HG03280 (cell line): Measurements from ENCODE around the gene STXBP2.
A peak's percentile ranks its signal among the peaks of the same experiment; 100 is the strongest.

Source experiments
- ATAC-seq: cut with Tn5 transposase; IDR thresholded peaks from one replicate; pipeline ENCODE4 v1.9.1; 2021; ENCODE audit warnings: mild to moderate bottlenecking, moderate library complexity; ENCODE audit not compliant: unreplicated experiment

The STXBP2 gene

DNA sequence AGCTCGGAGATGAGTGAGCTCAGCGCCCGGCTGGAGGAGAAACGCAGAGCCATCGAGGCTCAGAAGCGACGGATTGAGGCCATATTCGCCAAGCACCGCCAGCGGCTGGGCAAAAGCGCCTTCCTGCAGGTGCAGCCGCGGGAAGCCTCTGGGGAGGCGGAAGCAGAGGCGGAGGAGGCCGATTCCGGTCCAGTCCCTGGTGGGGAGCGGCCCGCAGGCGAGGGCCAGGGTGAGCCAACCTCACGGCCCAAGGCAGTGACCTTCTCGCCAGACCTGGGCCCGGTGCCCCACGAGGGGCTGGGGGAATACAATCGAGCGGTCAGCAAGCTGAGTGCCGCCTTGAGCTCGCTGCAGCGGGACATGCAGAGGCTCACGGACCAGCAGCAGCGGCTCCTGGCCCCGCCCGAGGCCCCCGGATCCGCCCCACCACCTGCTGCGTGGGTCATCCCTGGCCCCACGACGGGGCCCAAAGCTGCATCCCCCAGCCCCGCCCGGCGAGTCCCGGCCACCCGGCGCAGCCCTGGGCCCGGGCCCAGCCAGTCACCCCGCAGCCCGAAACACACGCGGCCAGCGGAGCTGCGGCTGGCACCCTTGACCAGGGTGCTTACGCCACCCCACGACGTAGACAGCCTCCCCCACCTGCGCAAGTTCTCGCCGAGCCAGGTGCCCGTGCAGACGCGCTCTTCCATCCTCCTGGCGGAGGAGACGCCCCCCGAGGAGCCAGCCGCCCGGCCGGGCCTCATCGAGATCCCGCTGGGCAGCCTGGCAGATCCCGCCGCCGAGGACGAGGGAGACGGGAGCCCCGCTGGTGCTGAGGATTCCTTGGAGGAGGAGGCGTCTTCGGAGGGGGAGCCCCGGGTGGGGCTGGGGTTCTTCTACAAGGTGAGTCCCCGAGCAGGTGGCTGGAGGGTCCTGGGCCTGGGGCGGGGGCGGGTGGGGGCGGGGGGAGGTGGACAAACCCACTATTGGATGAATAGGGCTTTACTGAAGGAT lies 24.3 kb upstream of the STXBP2 start:
- ATAC-seq = no peak

DNA sequence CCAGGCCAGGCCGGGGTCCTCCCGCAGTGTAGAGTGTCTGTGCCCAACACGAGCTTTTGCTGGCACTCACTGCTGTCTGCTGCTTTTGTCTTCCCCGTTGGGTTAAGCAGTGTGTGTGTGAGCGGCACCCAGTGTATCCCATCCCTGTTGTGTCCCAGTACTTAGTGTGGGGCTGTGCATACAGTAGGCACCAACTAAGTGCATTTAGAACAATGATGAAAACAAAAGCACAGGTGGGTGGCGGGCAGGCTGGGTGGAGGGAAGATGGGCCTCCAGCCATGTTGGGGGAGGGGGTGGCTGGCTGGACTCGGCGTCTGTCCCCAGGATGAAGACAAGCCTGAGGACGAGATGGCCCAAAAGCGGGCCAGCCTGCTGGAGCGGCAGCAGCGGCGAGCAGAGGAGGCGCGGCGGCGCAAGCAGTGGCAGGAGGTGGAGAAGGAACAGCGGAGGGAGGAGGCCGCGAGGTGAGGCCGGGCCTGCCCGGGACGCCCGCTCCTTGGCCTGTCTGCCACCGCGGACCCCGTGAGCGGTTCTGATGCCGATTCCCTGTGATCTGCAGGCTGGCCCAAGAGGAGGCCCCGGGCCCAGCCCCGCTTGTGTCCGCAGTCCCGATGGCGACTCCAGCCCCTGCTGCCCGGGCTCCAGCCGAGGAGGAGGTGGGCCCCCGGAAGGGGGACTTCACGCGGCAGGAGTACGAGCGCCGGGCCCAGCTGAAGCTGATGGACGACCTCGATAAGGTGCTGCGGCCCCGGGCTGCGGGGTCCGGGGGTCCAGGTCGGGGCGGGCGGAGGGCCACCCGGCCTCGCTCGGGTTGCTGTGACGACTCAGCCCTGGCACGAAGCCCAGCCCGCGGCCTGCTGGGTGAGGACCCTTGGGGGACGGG lies 21.8 kb upstream of the STXBP2 start:
- ATAC-seq = no peak

DNA sequence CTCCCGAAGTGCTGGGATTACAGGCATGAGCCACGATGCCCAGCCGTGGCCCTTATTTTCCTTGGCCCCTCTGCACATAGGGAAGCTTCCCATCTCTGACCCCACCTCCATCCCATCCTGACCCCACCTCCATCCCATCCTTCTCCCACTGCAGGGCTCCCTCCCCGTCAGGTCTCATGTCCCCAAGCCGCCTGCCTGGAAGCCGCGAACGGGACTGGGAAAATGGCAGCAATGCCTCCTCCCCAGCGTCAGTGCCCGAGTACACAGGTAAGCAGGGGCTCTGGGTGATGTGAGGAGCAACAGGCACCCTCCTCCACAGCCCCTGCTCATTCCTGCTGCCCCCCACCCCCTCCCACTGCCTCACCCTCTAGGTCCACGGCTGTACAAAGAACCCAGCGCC lies 19.7 kb upstream of the STXBP2 start:
- ATAC-seq = no peak

DNA sequence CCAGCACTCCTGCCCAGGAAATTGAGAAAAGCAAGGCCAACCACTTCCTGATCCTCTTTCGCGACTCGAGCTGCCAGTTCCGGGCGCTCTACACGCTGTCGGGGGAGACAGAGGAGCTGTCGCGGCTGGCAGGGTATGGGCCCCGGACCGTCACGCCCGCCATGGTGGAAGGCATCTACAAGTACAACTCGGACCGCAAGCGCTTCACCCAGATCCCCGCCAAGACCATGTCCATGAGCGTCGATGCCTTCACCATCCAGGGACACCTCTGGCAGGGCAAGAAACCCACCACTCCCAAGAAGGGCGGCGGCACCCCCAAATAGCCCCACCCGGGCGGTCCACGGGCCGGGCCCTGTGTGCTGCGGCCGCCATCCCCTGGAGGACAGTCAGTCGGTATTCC lies 19.2 kb upstream of the STXBP2 start:
- no peak for ATAC-seq

DNA sequence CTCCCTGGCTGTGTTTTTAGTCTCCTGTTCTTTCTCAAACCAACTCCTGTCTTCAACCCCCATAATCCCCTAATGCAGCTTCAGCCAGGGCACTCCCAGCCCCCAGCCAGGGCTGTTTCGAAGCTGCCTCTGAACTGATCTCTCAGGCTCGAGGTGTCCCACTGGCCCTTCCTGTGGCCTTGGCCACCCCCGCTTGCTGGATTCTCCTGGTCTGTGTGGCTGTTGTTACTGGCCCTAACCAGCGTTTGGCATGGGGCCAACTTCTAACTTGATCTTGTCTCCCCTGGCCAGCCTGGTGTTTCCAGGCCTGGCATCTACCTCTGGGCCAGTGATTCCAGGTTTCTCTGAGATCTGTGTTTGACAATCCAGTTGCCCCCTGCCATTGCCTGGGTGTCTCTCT lies 18.6 kb upstream of the STXBP2 start:
- ATAC-seq = no peak

DNA sequence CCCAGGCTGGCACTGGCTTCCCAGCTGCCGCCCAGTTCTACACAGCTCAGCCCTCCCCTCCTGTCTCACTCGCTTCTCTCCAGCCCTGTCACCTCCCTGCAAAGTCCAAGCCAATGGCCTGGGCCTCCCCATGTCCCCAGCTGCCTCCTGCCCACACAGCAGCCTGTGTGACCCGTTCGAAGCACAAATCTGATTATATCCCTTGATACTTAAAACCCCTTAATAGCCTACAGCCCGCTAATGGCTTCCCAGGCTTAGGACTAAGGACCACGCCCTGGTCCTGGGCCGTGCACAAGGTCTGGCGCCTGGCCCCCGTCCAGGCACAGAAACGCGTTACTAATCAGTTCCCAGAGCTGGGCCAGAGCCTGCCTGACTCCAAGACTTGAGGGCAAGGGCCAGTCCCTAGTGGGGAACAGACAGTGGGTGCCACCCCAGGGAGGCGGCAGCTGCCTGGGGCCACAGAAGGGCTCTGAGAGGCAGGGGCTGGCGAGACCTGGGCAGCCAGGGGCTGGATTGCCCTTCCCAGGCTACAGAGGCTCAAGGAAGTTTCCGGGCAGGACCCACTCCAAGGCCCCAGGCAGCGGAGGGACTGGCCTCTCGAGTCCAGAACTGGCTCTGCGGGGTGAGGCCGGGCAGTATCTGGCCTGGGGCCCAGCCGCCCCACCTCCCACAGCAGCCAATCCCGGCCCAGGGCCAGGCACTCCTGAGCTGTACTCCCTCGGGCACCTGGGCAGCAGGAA lies 18.0 kb upstream of the STXBP2 start:
- no peak for ATAC-seq

DNA sequence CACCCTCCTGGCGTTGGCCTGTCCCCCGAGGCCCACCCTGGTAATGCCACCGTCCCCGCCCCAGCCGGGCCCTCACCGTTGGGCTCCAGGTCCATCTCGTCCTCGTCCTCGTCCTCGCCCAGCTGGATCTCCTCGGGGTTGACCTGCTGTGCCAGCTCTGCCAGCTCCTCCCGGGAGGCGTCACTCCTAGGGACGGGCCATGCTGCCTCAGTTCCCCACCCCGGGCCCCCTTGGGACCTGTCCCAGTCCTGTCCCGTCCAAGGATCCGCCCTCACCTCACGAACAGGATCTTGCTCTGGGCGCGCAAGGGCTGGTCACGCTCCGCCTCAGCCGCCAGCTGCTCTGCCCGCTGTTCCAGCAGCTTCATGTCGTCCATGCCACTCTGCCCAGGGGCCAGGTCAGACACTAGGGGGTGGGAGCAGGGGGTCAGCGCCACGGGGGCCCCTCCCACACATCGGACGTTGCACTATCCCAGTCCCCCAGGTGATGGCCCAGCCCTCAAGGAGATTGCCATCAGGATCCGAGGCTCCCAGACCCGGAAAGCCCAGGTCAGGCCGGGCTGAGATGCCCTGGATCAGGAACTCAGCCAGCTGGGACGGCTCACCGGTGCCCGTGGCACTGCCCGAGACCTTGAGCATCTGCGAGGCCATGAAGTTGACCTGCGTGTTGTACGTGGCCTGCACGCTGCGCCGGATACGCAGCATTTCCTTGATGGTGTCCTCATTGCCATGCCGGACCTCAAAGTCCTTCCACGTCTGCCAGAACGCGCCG lies 17.1 kb upstream of the STXBP2 start:
- ATAC-seq = no peak

DNA sequence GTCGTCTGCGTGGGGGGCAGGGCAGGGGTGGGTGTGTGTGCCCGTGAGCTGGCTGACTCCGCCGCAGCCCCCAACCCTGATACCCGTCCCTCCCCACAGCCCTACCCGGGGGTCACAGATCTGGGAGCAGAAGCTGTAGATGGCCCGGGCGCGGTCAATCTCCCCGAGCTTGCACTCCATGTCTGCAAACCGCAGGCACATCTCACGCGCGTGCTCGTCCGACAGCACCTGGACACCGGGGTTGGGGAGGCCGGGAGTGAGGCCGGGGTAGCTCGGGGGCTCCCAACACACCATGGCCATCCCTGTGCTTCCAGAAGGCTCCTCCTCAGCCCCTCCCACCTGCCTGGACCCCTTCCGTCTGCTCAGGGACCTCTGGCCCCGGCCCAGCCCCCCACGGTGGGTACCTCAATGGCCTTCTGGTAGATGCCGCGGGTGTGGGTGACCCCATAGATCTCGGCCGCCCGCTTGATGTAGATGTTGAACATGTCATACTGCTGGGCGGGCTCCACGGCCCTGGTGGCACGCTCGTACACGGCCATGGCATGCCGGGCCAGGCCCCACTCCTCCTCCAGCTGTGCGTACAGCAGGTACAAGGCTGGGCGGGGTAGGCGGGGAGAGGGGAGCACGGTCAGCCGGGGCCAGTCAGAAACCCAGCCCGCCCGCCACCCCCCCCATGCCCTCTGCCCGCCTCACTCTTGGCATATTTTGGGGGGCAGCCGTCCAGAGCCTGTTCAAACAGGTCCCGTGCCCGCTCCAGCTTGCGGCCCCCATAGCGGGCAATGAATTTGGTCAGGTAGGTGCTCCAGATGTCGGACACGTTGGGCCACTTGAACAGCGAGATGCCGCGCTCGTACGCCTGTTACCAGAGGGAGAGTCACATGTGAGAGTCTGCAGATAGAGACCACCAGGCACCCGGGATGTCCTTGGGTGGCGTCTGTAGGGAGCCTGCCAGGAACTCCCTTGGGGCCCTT lies 16.2 kb upstream of the STXBP2 start:
- ATAC-seq = no peak

DNA sequence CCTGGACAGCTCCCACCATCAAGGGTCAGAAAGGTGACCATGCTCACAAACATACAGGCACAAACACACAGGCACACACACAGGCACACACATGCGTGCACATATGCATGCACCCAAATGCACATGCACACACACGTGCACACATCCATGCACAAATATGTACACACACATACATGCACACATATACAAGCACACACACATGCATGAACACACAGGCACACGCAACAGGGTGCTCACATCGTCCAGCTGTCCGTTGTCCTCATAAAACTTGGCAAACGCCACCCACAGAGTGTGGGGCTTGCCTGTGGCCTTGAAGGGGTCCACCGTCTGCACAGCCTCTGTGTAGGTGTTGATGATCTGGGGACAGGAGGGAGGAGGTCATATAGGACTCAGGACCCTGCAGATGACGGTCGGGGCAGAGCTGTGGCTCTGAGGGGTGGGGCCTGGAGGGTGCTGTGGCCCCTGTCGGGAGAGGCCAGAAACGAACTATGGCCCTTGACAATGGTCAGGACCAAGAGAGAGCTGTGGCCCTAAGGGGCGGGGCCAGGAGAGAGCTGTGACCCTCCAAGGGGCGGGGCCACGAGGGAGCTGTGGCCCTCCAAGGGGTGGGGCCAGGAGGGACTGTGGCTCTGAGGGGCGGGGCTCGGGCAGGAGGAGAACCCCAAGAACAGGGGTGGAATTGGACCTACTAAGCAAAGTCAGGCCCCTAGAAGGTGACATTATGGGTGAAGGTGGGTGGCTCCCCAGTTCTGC lies 13.8 kb upstream of the STXBP2 start:
- ATAC-seq = no peak

DNA sequence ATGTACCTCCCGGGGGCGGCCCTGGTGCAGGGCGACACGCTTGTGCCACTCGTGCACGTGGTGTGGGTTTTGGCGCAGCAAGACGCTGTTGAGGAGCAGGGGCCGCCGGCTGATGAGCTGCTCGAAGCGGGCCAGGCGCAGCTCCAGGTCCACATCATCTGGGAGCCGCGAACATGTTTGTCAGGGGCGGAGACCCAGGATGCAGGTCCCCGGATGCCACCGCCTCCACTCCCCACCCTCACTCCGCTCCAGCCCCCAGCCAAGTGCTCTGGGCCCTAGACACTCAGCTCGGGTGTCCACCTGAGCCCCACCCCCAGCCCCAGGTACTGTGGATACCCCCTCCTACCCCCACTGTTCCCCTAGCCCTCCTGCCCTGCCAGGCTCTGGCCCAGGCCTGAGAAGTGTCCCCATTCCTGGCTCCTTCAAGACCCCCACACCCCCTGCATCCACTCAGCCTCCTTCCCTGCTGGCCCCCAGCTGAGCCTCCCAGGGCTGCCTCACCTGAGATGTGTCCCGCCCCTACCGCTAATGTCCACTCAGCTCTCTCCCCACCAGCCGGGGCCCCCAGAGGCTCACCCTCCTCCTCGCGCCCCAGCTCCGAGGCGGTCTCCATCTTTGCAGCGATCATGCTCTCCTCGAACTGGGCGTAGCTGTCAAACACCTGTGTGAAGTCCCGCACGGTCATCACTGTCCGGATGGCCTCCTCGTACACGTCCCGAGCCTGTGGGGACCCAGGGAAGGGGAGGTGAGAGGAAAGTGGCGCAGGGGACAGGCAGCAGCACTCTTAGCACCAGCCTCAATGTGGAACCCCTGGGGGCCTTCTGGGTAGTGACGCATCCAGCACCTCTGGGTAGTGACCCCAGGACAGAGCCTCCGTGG lies 12.9 kb upstream of the STXBP2 start:
- ATAC-seq = no peak

DNA sequence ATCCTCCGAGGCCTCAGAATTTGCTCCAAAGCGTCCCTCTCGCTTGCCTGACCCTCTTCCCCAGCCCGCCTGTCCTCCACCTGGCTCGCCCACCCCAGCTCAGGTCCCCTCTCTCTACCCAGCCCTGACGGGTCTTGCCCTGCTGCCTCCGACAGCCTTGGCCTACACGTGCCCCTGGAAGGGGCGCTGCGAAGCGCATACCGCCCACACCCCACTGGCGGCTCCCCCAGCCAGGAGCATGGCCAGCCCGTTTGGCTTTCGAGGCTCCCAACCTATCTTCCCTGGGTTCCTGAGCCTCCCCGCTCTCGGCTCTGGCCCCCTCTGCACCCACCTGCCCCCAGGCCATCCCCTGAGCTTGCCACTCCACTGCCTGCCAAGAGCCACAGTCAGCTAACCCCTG lies 12.1 kb upstream of the STXBP2 start:
- ATAC-seq = no peak

DNA sequence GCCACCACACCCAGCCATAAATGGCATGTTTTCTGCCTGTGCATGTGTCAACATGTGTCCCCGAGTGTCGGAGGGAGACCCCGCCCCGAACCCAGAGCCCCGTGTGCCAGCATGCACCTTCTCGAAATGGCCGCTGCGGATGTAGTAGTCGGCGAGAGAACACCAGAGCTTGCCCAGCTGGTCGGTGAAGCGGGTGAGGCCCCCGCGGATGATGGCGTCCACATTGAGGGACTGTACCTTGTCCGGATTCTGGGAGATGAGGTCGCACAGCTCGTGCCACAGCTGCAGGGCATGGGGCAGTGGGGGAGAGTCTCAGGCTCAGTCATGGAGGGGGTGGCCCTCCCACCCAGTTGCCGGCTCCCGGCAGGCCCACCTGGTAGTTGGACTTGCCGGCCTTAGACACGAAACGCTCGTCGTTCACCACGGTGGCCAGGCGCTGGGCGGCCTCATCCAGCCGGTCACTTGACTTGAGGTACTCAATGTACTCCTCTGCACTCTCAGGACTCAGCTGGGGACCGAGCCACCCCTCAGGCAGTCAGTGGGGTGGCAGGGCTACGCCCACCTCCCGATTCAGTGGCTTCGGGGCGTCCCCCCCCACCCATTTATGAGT lies 11.0 kb upstream of the STXBP2 start:
- ATAC-seq = no peak

DNA sequence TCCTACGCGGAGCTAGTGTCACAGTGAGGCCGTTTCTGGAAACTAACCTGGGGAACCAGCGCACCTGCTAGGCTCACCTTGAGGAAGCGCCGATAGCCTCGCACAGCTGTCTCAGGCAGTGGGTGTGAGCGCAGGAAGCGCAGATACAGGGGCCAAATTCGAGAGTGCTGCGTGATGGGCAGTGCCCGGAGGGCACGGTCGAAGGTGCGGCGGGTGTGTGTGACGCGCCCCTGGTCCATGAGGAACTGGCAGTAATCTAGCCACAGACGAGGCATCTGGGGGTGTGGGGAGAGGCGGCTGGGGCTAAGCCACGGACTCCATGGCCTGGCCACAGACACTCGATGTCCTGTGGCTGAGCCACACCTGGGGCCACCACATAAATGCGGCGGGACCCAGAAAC lies 9.7 kb upstream of the STXBP2 start:
- no peak for ATAC-seq

DNA sequence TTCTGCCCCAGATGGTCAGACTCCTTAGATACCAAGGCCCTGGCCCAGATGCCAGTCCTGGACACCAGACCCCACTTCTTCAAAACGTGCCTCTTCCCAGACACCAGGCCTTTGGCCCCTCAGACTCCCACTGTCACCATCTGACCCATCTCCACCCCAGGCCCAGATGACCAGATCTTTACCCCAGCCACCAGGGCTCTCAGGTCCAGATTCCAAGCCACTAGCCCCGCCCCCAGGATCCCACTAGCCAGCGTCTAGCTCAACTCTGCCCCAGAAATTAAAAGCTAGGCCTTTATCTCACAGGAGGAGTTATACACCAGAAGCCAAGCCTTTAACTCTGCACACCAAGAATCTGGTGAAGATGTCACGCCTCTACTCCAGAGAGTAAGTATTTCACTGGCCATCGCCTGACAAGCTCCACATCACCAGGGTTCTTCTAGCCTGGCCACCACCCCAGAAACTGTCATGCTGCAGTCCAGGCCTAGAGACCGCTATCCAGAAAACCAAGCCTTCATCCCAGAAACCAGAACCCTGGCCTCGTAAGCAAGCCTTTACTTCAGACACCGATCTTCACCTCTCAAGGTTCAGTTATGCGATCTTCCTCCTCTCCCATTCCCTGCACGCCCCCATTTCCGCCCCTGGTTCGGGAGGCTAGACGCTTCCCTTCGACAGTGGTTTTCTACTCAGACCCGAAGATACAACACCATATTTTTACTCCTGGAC lies 8.2 kb upstream of the STXBP2 start:
- no peak for ATAC-seq

DNA sequence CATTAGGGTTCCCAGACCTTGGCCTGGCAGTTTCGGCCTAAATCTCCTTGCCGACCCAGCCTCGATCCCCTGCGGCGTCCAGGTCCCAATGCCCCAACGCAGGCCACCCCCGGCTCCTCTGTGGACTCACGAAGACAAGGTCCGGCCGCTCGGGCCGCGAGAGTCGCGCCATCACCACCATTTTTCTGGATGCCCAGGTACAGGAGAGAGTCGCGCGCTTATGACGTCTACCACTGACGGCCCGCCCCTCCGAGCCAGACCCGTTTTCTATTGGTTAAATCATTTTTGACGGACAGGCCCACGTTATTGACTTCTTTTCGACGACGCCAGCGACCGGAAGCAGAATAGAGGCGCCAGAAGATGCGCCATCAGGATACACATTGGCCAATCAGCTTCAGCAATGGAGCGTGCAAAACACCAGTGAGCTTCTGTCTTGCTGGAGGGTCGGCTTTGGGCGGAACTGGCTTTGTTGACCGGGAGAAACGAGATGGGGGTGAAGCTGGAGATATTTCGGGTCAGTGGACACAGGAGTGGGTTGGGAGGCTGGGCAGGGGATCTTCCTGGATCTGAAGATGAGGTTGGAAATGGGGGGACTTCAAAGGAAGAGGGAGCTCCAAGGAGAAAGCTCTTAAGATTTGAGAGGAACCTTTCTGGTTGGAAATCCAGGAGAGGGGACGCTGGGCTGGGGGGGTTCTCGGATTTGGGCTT lies 7.4 kb upstream of the STXBP2 start, which contains the start of the genes PET100 and XAB2:
PET100 (plus strand) TSS at position 447 of the 708 bp plus-strand sequence; CDS start at position 488, 41 bp downstream.
XAB2 (minus strand) TSS at position 199 of the 708 bp plus-strand sequence; CDS start at position 181, 18 bp downstream.
- peak; percentile 93 for ATAC-seq
